ENCODE results near the gene FCGR3A. TPM values are rescaled to one million over a fixed set of nuclear protein-coding genes. Genes with fewer than 3 reads are reported as not detected.
"Not testable (repeated sequence)": the region's sequence is repeated elsewhere in the genome, so short reads cannot be mapped to it uniquely, and the experiment has no call there.

Gene FCGR3A
- polyA plus RNA-seq, 3 donors: 1.8 to 1.9 (median 1.9) TPM

DNA sequence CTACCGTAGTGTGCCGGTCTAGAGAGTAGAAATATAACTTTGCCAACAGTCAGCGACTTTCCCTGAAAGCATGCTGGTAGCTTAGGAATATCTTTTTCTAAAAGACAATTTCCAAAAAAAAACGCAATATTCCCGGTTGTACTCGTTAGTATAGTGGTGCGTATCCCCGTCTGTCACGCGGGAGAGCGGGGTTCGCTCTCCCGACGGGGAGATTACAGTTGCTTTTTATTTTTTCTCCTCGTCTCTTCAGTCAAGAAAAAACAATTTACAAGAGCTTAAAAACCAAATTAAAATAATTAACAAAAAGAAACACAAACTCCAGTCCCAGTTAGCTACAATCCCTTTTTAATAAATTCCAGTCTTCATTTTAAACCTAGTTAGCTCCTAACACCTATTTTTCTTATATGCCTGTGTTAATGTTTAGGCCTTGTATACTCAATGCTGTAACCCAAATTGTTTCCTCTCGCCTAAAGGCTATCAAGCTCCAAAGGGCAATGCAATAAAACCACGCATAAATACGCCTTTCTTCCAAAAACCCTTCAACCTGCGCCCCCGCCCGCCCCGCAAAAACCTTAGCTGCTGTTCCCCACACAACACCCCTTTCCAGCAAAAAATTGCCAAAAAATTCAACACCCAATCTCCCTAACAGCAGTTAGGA, 17.5 kb downstream of the FCGR3A start:
- DNase-seq (ENCODE audit: low read depth in 3 of 3, low spot score in 2 of 3): no peak

DNA sequence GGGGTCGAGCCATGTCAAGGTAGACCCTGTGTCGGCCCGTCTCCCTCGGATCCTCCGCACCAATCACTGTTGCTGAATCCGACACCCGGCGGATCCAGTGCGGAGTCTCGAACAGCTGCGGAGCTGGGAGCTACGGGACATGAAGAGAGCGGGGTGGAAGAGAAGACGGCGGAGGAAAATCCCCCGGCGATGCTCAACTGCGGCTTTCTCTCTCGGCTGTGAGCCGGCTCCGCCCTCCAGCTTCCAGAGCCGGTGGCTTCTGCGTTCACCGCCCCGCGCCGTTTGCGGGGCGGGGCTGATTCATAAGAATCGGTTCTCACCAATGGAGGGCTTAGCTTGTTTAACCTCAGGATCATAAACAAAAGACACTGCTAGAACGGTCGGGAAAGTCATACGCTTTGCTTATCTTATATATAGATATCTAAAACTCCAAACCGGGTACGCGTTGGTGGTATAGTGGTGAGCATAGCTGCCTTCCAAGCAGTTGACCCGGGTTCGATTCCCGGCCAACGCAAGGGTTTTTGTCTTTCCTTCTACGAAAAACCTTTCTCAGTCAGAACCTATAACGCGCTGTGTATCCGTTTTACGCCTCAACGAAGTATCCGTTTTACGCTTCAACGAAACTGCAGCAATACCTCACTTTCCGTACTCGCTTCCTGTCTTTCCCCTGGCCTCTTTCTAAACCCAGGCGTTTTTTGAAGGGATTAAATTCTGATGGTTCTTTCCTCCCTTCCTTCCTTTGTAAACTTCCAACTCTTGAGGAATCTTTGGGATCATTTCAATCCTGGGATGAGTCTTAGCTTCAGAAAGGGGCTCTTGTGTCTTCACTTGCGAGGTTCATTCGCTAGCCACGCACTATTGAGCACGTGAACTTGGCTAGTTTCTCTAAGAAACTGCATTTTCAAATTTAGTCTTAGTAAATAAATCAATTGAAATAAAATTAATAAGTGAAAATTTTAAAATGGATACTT, 18.7 kb downstream of the FCGR3A start:
- DNase-seq (ENCODE audit: low read depth in 3 of 3, low spot score in 2 of 3): peak in 2 of 3 donors; percentile 80

DNA sequence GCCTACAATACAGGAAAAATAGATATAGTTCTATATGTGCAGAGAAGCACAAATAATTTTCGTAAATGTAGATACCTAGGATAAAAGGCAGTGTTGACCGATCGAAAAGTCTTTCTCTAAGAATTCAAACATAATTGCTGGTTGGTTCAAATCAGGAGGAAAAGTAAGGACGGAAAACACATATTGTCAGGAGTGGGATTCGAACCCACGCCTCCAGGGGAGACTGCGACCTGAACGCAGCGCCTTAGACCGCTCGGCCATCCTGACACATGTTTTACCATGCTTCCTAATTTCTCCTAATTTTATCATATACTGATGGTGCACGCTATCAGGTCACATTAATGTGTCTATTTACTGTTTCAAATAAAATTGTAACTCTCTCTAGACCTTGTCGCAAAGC, 19.5 kb downstream of the FCGR3A start:
- DNase-seq (ENCODE audit: low read depth in 3 of 3, low spot score in 2 of 3): not testable (repeated sequence)

DNA sequence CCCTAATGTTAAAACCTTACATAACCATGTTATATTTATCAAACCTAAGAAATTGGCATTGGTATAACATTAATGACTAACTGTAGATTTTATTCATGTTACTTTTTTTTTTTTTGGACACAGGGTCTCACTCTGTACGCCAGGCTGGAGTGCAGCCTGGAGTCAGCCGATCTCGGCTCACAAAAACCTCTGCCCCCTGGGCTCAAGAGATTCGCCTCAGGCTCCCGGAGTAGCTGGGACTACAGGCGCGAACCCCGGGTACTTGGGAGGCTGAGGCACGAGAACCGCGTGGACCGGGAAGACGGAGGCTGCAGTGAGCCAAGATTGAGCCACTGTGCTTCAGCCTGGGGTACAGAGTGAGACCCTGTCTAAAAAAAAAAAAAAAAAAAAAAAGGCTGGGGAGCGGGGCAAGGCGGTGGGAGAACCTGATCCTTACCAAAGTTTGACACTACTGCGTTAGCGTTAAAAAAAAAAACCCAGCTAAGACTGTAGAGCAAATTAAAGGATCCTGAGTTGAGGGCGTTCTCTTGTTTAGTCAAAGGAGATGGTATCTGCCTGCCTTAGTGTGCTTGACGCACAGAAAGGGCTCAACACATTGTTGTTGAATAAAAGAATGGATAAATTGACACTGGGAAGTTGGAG, 20.0 kb downstream of the FCGR3A start:
- not testable (repeated sequence) for DNase-seq (ENCODE audit: low read depth in 3 of 3, low spot score in 2 of 3)

DNA sequence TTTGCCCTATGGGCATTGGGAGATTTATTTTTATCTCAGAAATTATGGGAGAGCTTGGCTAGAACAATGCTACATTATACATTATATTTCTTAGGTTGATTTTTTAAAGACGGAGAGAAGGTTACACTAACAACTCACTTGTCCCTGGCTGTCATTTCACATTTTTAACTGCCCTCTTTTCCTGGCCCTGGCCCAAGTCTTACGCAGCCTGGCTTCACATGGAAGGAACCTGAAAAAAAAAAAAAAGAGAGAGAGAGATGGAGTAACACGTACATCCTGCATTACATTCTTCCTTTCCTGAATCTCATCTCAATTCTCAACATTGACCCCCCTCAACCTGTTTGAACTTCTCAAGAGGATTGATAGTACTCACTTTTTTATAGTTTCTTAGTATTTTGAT, 21.1 kb downstream of the FCGR3A start:
- DNase-seq (ENCODE audit: low read depth in 3 of 3, low spot score in 2 of 3): not testable (repeated sequence)

DNA sequence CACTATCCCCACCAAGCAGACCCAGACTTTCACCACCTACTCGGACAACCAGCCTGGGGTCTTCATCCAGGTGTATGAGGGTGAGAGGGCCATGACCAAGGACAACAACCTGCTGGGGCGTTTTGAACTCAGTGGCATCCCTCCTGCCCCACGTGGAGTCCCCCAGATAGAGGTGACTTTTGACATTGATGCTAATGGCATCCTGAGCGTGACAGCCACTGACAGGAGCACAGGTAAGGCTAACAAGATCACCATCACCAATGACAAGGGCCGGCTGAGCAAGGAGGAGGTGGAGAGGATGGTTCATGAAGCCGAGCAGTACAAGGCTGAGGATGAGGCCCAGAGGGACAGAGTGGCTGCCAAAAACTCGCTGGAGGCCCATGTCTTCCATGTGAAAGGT, 23.7 kb downstream of the FCGR3A start:
- DNase-seq (ENCODE audit: low read depth in 3 of 3, low spot score in 2 of 3): not testable (repeated sequence)

DNA sequence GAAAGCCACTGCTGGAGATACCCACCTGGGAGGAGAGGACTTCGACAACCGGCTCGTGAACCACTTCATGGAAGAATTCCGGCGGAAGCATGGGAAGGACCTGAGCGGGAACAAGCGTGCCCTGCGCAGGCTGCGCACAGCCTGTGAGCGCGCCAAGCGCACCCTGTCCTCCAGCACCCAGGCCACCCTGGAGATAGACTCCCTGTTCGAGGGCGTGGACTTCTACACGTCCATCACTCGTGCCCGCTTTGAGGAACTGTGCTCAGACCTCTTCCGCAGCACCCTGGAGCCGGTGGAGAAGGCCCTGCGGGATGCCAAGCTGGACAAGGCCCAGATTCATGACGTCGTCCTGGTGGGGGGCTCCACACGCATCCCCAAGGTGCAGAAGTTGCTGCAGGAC, 24.3 kb downstream of the FCGR3A start:
- not testable (repeated sequence) for DNase-seq (ENCODE audit: low read depth in 3 of 3, low spot score in 2 of 3)

DNA sequence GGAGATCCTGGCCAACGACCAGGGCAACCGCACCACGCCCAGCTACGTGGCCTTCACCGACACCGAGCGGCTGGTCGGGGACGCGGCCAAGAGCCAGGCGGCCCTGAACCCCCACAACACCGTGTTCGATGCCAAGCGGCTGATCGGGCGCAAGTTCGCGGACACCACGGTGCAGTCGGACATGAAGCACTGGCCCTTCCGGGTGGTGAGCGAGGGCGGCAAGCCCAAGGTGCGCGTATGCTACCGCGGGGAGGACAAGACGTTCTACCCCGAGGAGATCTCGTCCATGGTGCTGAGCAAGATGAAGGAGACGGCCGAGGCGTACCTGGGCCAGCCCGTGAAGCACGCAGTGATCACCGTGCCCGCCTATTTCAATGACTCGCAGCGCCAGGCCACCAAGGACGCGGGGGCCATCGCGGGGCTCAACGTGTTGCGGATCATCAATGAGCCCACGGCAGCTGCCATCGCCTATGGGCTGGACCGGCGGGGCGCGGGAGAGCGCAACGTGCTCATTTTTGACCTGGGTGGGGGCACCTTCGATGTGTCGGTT, 24.8 kb downstream of the FCGR3A start:
- DNase-seq (ENCODE audit: low read depth in 3 of 3, low spot score in 2 of 3): not testable (repeated sequence)

DNA sequence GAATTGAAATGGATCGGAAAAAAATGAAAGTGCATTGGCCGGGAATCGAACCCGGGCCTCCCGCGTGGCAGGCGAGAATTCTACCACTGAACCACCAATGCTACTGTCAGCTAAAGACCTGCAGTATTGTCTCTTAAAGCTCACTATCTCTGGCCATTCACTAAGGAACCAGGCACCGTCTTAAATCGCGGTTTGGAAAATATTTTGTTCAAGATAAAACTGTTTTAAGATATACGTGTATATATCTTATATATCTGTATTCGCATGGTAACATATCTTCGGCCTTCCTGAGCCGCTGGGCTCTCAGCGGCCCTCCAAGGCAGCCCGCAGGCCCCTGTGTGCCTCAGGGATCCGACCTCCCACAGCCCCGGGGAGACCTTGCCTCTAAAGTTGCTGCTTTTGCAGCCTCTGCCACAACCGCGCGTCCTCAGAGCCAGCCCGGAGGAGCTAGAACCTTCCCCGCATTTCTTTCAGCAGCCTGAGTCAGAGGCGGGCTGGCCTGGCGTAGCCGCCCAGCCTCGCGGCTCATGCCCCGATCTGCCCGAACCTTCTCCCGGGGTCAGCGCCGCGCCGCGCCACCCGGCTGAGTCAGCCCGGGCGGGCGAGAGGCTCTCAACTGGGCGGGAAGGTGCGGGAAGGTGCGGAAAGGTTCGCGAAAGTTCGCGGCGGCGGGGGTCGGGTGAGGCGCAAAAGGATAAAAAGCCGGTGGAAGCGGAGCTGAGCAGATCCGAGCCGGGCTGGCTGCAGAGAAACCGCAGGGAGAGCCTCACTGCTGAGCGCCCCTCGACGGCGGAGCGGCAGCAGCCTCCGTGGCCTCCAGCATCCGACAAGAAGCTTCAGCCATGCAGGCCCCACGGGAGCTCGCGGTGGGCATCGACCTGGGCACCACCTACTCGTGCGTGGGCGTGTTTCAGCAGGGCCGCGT, 25.5 kb downstream of the FCGR3A start, which contains the start of gene HSPA6:
HSPA6 (plus strand) TSS at position 724 of the 925 bp plus-strand sequence; CDS start at position 843, 119 bp downstream.
- peak in 2 of 3 donors; percentile 74 to 78 for DNase-seq (ENCODE audit: low read depth in 3 of 3, low spot score in 2 of 3)

DNA sequence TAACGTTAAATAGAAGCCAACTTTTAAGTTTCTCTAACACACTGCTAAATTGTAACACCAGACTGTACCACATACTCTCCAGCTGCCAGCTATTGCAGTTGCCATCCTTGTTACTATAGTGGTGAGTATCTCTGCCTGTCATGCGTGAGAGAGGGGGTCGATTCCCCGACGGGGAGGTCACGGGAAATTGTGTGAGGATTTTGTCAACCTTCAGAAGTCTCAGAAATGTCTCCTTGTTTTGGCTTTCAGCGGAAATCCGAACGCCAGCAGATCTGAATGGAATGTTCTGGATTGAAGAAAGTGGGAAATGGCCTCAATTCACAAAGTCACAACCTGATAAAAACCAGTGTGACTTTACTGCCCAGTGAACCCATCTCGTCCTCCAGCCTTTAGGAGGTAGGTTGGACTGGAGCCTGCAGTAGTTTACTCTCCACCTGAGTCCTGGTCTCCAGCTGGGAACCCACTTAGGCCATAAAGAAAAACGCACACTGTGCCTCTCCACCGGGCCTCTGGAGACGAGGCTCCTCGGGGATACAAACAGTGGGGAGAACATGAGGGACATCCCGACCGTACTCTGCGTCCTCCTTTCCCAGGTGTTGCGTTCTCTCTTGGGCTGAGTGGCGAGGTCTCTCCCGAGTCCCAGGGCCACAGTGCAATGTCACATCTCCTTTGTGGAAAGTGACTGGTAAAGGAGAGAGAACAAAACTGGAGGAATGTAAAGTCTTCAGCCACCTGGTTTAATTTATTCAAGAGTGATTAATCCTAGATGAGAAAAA, 26.4 kb downstream of the FCGR3A start:
- DNase-seq (ENCODE audit: low read depth in 3 of 3, low spot score in 2 of 3): not testable (repeated sequence)

DNA sequence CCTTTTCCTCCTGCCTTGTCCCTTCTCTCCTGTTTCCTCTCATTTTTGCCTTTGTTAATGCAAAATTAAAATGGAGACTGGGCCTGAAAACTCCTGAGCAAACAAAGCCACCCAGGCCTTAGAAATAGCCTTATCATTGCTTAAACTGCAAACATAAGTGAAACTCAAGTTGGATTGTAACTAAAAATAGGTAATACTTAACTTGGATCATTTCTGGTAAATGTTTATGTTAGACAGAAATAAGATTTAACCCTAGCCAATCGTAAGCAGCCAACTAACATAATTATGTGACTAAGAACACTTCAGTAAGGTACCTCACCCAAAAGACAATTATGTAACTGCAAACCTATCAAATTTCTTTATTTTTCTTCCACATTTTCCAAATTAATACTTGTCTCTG, 35.7 kb downstream of the FCGR3A start:
- not testable (repeated sequence) for DNase-seq (ENCODE audit: low read depth in 3 of 3, low spot score in 2 of 3)

DNA sequence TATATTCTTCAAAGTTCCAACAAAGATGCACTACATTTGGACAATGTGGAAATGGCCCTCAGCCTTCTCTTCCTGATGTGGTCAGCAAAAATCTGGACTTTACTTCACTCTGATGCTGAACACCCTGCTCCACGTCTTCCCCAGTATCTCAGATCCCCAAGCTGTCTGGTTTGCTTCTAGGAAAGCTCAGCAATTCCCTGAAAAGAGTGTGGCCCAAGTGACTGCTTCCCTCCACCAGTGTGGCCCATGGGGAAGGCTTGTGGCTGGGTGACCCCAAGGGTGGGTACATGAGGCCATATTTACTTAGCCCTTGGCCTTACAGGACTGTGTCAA, 36.2 kb downstream of the FCGR3A start:
- not testable (repeated sequence) for DNase-seq (ENCODE audit: low read depth in 3 of 3, low spot score in 2 of 3)

DNA sequence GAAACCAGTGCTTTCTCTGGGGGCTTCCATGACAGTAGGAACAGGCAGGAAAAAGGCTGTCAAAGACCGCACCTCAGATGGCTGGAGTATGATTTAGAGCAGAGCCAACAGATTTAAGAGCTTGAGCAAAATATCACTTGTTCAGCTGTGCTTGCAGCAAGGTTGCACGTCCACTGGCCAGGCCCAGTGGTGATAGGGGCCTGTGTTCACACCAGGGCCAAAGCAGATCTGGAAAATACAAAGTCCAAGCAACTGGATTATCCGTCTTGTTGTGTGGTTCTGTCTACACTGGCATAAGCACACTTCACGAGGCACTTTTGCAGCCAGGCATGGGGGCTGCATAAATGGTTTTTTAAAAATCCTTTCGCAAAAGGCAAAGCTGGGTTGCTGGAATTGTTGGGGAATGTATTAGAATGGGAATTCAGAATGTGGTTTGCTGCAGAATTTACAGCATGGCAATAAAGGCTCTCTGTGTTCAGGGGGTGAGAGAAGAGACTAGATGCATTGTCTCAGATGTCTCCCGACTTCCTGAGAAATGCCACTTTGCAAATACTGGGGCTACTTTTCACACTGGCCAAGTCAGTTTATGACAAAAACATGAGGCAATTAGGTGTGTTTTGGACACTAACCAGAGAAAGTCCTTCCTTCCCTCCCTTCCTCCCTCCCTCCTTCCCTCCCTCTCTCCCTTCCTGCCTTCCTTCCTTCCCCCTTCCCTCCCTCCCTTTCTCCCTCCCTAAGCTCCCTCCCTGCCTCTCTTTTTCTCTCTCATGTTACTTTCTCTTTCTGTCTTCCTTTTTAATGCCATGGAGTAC, 36.8 kb downstream of the FCGR3A start:
- DNase-seq (ENCODE audit: low read depth in 3 of 3, low spot score in 2 of 3): not testable (repeated sequence)

DNA sequence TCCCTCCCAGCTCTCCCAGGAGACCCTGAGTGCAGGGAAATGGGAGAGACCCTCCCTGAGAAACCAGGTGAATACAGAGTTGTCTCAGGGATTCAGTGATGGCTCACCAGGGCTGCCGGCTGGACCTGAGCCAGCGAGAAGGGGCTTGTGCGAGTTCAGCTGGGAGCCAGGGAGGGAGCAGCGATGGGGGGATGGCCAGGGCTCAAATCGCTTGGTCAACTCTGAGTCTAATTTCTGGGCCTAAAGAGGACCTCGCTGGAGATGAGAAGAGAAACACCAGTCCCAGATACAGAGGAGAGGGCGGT, 37.9 kb downstream of the FCGR3A start:
- no peak for DNase-seq (ENCODE audit: low read depth in 3 of 3, low spot score in 2 of 3)

DNA sequence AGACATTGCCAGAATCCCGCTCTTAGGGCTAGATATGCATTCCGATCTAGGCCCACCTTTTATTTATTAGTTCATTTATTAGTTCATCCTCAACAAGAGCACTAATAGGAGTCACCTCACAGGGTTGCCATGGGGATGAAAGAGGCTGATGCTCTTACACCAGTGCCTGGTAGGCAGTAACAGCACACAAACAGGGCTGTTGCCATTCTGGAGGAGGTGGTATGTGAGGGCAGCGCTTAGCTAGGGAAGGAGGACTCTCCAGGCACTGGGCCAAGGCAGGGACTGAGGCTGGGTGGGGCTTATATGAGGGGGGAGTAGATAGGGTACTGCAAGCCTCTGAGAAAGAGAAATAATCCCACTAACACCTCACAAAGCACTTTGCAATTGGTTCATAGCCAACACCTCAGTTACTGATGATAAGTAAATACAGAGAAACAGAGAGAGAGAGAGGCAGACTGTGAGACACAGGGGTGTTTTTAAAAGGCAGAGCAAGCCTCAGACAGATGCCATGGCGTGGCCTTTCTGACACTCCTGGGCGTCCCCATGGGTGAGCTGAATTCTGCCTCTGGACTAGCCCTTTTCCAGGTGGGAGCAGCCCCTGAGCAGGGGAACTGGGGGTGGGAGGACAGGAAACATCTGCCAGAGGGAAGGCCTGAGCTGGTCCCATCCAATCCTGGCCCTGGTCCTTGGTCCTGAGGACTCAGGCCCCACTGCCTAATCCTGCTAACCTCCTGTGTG, 38.4 kb downstream of the FCGR3A start:
- DNase-seq (ENCODE audit: low read depth in 3 of 3, low spot score in 2 of 3): no peak

DNA sequence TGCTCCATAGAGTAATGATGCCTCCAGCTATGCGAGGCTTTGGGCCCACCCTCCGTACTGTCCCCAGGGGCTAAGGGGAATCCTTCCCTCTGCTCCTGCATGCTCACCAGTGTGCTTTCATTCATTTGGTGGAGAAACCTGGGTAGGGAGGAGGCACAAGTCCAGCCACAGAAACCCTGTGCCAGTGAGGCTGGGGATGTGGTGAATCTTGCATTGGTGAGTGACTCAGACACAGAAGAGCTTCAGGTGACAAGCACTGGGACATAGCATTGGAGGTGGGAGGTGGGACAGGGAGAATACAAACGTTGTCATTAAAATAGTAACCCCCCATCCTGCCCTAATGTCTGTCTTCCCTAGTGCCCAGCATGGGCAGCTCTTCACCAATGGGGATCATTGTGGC, 39.1 kb downstream of the FCGR3A start:
- DNase-seq (ENCODE audit: low read depth in 3 of 3, low spot score in 2 of 3): no peak

DNA sequence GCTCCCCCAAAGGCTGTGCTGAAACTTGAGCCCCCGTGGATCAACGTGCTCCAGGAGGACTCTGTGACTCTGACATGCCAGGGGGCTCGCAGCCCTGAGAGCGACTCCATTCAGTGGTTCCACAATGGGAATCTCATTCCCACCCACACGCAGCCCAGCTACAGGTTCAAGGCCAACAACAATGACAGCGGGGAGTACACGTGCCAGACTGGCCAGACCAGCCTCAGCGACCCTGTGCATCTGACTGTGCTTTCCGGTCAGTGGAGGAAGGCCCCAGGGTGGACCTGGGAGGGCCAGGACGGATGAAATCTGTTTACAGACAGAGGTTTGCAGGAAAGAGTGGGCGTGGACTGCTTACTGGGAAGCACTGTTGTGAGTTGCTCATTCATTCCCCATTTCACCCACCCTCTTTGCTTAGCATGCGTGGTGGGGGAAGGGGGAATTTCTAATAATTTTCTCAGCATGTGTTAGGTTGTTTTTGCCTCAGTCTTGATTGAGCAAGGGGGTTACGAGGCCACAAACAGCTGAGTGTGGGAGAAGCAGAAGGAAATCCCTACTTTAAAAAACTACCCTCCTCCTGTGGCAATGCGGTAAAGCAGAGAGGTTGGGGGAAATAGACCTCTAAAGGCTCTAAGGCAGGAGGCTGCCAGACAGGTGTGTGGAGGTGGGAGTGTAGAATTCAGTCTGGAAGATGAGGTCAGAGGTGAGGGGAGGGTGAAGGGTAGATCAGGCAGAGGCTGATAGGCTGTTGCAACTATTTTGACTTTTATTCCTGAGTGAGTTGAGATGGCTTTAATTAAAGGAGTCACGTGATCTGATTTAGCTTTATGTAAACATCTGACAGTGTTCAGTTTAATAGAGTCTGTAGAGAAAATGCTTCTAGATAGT, 43.0 kb downstream of the FCGR3A start:
- DNase-seq (ENCODE audit: low read depth in 3 of 3, low spot score in 2 of 3): no peak
